NCI-H2107 (cell line): Measurements from ENCODE around the gene AGK.
"Not testable (repeated sequence)": the region's sequence is repeated elsewhere in the genome, so short reads cannot be mapped to it uniquely, and the experiment has no call there.

ENCODE experiments used
- DNase-seq: peaks from one replicate; lab custom pipeline; 2025; lab: John Stamatoyannopoulos, UW

AGK gene

GRCh38 chr7:141679014-141679413 is 127.8 kb downstream of the AGK start:
- no peak for DNase-seq

GRCh38 chr7:141685285-141686023 is 134.2 kb downstream of the AGK start:
- no peak for DNase-seq

GRCh38 chr7:141686074-141686473 is 134.9 kb downstream of the AGK start:
- DNase-seq: no peak

- DNase-seq: no peak
These were observed 135.5 kb downstream of the AGK start for GRCh38 chr7:141686670-141687069.

GRCh38 chr7:141688043-141688442 is 136.8 kb downstream of the AGK start:
- no peak for DNase-seq

- not testable (repeated sequence) for DNase-seq
These were observed 138.0 kb downstream of the AGK start for GRCh38 chr7:141689072-141689825.

GRCh38 chr7:141691540-141691939 is 140.3 kb downstream of the AGK start:
- DNase-seq: no peak

GRCh38 chr7:141691961-141692360 is 140.8 kb downstream of the AGK start:
- DNase-seq: no peak

GRCh38 chr7:141693082-141693481 is 141.9 kb downstream of the AGK start:
- DNase-seq: no peak

GRCh38 chr7:141695803-141696289 is 144.6 kb downstream of the AGK start:
- DNase-seq: no peak

- no peak for DNase-seq
These were observed 145.1 kb downstream of the AGK start for GRCh38 chr7:141696348-141696747.

GRCh38 chr7:141697211-141697871 is 146.1 kb downstream of the AGK start:
- no peak for DNase-seq

GRCh38 chr7:141698247-141699015 is 147.2 kb downstream of the AGK start:
- DNase-seq: no peak

- DNase-seq: no peak
These were observed 148.7 kb downstream of the AGK start for GRCh38 chr7:141699860-141700259.

- no peak for DNase-seq
These were observed 149.2 kb downstream of the AGK start for GRCh38 chr7:141700296-141700847.

GRCh38 chr7:141700848-141701371 is 149.7 kb downstream of the AGK start:
- no peak for DNase-seq

GRCh38 chr7:141701489-141702046 is 150.4 kb downstream of the AGK start:
- DNase-seq: peak; percentile 30

- peak; percentile 34 for DNase-seq
These were observed 150.9 kb downstream of the AGK start, which contains the start of gene DENND11 for GRCh38 chr7:141702047-141702567. Gene DENND11 (minus strand): TSS chr7:141702166. CDS start chr7:141702153, 13 bp downstream.

- no peak for DNase-seq
These were observed 151.7 kb downstream of the AGK start for GRCh38 chr7:141702892-141703291.

GRCh38 chr7:141704112-141704511 is 152.9 kb downstream of the AGK start:
- no peak for DNase-seq

- DNase-seq: no peak
These were observed 153.5 kb downstream of the AGK start for GRCh38 chr7:141704741-141705140.
